Measurements from ENCODE around the gene ATP11A.

Gene ATP11A

GRCh38 chr13:112902669-112903068, 212.8 kb downstream of the ATP11A start:
- Histone ChIP-seq H3K27me3 (replicated peaks) (peaks cover 24% of the 10 kb centered on the region), H3K4me3 (ENCODE audit: low read depth, low read length) (no peak overlapping the region)
- in situ Hi-C loops (cut with HindIII; ENCODE audit: low pct_ligation_motif_present, low sequenced_read_pairs): no loop called here

GRCh38 chr13:112903071-112903577, 213.3 kb downstream of the ATP11A start:
- Histone ChIP-seq H3K4me3 (ENCODE audit: low read depth, low read length) (no peak overlapping the region), H3K27me3 (replicated peaks) (peaks cover 24% of the 10 kb centered on the region), H3K27ac (no peak overlapping the region), H3K36me3 (replicated peaks) (no peaks in the 10 kb centered on the region)
- no peak for DNase-seq
- TF ChIP-seq CTCF (IDR thresholded peaks at IDR 0.05; ENCODE audit: low read depth, low read length, missing control alignments): no peak
- in situ Hi-C loops (cut with HindIII; ENCODE audit: low pct_ligation_motif_present, low sequenced_read_pairs): no loop called here

More at GRCh38 chr13:112902669-112903068, 212.8 kb downstream of the ATP11A start:
- TF ChIP-seq CTCF (IDR thresholded peaks at IDR 0.05; ENCODE audit: low read depth, low read length, missing control alignments): no peak
- no peaks in the 10 kb centered on the region for H3K36me3 ChIP-seq (replicated peaks)
- DNase-seq: no peak
- H3K27ac ChIP-seq: no peak overlapping the region

- H3K27me3 ChIP-seq (replicated peaks): peaks cover 24% of the 10 kb centered on the region
Observed at GRCh38 chr13:112903606-112904195, 213.9 kb downstream of the ATP11A start.

GRCh38 chr13:112904436-112904960, 214.7 kb downstream of the ATP11A start:
- TF ChIP-seq CTCF (IDR thresholded peaks at IDR 0.05; ENCODE audit: low read depth, low read length, missing control alignments): no peak
- Histone ChIP-seq H3K36me3 (replicated peaks) (no peaks in the 10 kb centered on the region), H3K27ac (no peak overlapping the region), H3K27me3 (replicated peaks) (peaks cover 22% of the 10 kb centered on the region), H3K4me3 (ENCODE audit: low read depth, low read length) (no peak overlapping the region)
- in situ Hi-C loops (cut with HindIII; ENCODE audit: low pct_ligation_motif_present, low sequenced_read_pairs): no loop called here
- DNase-seq: no peak

More at GRCh38 chr13:112903606-112904195, 213.9 kb downstream of the ATP11A start:
- in situ Hi-C loops (cut with HindIII; ENCODE audit: low pct_ligation_motif_present, low sequenced_read_pairs): no loop called here
- H3K36me3 ChIP-seq (replicated peaks): no peaks in the 10 kb centered on the region
- DNase-seq: no peak
- no peak overlapping the region for H3K27ac ChIP-seq
- no peak for TF ChIP-seq CTCF (IDR thresholded peaks at IDR 0.05; ENCODE audit: low read depth, low read length, missing control alignments)
- no peak overlapping the region for H3K4me3 ChIP-seq (ENCODE audit: low read depth, low read length)

GRCh38 chr13:112905086-112905485, 215.2 kb downstream of the ATP11A start:
- in situ Hi-C loops (cut with HindIII; ENCODE audit: low pct_ligation_motif_present, low sequenced_read_pairs): no loop called here
- Histone ChIP-seq H3K27me3 (replicated peaks) (peaks cover 18% of the 10 kb centered on the region), H3K27ac (no peak overlapping the region), H3K4me3 (ENCODE audit: low read depth, low read length) (no peak overlapping the region), H3K36me3 (replicated peaks) (no peaks in the 10 kb centered on the region)
- no peak for DNase-seq
- TF ChIP-seq CTCF (IDR thresholded peaks at IDR 0.05; ENCODE audit: low read depth, low read length, missing control alignments): no peak

All from brain microvascular endothelial cell (primary cell).